OCI-LY7 (cell line): Measurements from ENCODE around the gene CUBN. TPM values are rescaled to one million over a fixed set of nuclear protein-coding genes. Genes with fewer than 3 reads are reported as not detected.

ENCODE experiments used
- BruUV-seq: library from RNA; stranded (reverse); fragments of 400-500 nt; replicated peaks from 2 replicates; lab custom pipeline; 2021; lab: Mats Ljungman, UMichigan
- CTCF ChIA-PET: fragments of 300-600 bp; sonication (Branson Sonifier 250); formaldehyde crosslinking; loops from one replicate; lab custom pipeline; 2022; ENCODE audit warnings: antibody characterized with exemption; ENCODE audit not compliant: unreplicated experiment; lab: Charles Lee
- POLR2A ChIA-PET: fragments of 300-600 bp; sonication (Branson Sonifier 250); formaldehyde crosslinking; loops from one replicate; lab custom pipeline; 2022; ENCODE audit warnings: antibody characterized with exemption; lab: Charles Lee
- DNase-seq: peaks from one replicate; pipeline ENCODE4 v3.0.0-alpha.2; 2015; ENCODE audit warnings: low spot score
- H2AFZ ChIP-seq: fragments of 200-600 bp; sonication (generic), shearing (Covaris generic); 2 replicates; pipeline ENCODE4 v1.6.1; 2014; ENCODE audit warnings: mild to moderate bottlenecking, antibody characterized with exemption, low read length, moderate library complexity
- H3K27ac ChIP-seq: fragments of 200-600 bp; sonication (generic); 2 replicates; pipeline ENCODE4 v1.5.1; 2014; ENCODE audit warnings: mixed run types, low read depth, mild to moderate bottlenecking, moderate library complexity, low read length, inconsistent platforms; ENCODE audit not compliant: poor library complexity, severe bottlenecking
- H3K36me3 ChIP-seq: fragments of 200-600 bp; sonication (generic); 2 replicates; pipeline ENCODE4 v1.6.1; 2014; ENCODE audit warnings: mild to moderate bottlenecking, antibody characterized with exemption, low read length, moderate library complexity, mixed read lengths; ENCODE audit not compliant: insufficient read depth
- H3K4me1 ChIP-seq: fragments of 200-600 bp; sonication (generic); 2 replicates; pipeline ENCODE4 v1.5.1; 2014; ENCODE audit warnings: mild to moderate bottlenecking, low read length; ENCODE audit not compliant: insufficient read depth, poor library complexity, severe bottlenecking
- H3K4me2 ChIP-seq: fragments of 200-600 bp; sonication (generic); 2 replicates; pipeline ENCODE4 v1.6.1; 2014; ENCODE audit warnings: mild to moderate bottlenecking, low read length
- H3K4me3 ChIP-seq: fragments of 200-600 bp; sonication (generic); 2 replicates; pipeline ENCODE4 v1.5.1; 2014; ENCODE audit warnings: mild to moderate bottlenecking, low read depth, low read length; ENCODE audit not compliant: poor library complexity, severe bottlenecking
- H3K79me2 ChIP-seq: fragments of 200-600 bp; sonication (generic); 2 replicates; pipeline ENCODE4 v1.6.1; 2016; ENCODE audit warnings: low read depth, mild to moderate bottlenecking, low read length, moderate library complexity, mixed read lengths; ENCODE audit not compliant: insufficient read depth
- H3K9me2 ChIP-seq: fragments of 200-600 bp; sonication (generic); 2 replicates; pipeline ENCODE4 v1.6.1; 2016; ENCODE audit warnings: mild to moderate bottlenecking, low read length, mixed read lengths; ENCODE audit not compliant: insufficient read depth
- H3K9me3 ChIP-seq: fragments of 200-600 bp; sonication (generic); 2 replicates; pipeline ENCODE4 v1.6.1; 2014; ENCODE audit warnings: mild to moderate bottlenecking, mixed run types, low read length, mixed read lengths
- H4K20me1 ChIP-seq: fragments of 200-600 bp; sonication (generic); 2 replicates; pipeline ENCODE4 v1.6.1; 2014; ENCODE audit warnings: mild to moderate bottlenecking, antibody characterized with exemption, low read length, moderate library complexity, mixed read lengths; ENCODE audit not compliant: insufficient read depth
- EZH2phosphoT487 ChIP-seq: fragments of 200-600 bp; sonication (generic); IDR thresholded peaks from 2 replicates; pipeline ENCODE4 v1.6.1; 2018; ENCODE audit warnings: low read depth, borderline replicate concordance, mild to moderate bottlenecking, mixed run types, antibody characterized with exemption, low read length, moderate library complexity, mixed read lengths
- intact Hi-C: fragments of 100-400 bp; cut with micrococcal nuclease; formaldehyde crosslinking; loops from one replicate; pipeline ENCODE4 v1.10.0; 2022; ENCODE audit not compliant: unreplicated experiment
- total RNA-seq, 2 experiments: library from RNA; depleted of rRNA in 1 of 2; stranded (reverse); fragments of >200 nt in 1 of 2; shearing (Covaris generic) in 1 of 2; gene quantifications; 2 replicates each; pipeline ENCODE4 v1.2.3, GENCODE V29; 2014 to 2022
- TF ChIP-seq, protein P1 (sequence below): fragments of 200-600 bp; sonication (generic); conservative IDR thresholded peaks from 2 replicates; pipeline ENCODE4 v1.5.1; 2014; ENCODE audit warnings: mild to moderate bottlenecking, antibody characterized with exemption, low read length, moderate library complexity, mixed read lengths

CUBN gene
- total RNA-seq, 2 experiments from 2014 or later, result 0.13 to 0.25 TPM

DNA sequence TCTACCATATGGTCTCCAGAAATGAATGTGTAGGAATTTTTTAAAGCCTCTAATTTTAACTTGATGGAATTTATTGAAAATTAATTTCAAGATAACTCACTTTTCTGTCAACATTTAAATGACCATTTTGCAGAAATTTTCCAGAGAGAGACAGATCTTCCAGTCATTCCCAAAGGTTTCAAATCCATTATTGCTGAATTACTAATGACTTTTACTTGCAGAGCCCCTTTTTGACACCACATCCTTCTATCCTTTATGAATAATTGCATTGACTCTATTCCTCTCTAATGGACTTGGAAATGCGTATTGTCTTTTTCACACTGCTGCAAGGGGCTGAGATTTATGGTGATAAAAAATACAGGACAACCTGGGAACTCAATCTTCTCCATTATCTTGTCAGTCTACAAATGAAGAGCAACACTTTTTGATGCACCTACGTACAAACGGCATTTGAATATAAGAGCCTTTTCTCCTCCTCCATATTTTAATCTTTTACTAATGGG is 42.7 kb downstream of the CUBN start:
- TF ChIP-seq, protein P1, sequence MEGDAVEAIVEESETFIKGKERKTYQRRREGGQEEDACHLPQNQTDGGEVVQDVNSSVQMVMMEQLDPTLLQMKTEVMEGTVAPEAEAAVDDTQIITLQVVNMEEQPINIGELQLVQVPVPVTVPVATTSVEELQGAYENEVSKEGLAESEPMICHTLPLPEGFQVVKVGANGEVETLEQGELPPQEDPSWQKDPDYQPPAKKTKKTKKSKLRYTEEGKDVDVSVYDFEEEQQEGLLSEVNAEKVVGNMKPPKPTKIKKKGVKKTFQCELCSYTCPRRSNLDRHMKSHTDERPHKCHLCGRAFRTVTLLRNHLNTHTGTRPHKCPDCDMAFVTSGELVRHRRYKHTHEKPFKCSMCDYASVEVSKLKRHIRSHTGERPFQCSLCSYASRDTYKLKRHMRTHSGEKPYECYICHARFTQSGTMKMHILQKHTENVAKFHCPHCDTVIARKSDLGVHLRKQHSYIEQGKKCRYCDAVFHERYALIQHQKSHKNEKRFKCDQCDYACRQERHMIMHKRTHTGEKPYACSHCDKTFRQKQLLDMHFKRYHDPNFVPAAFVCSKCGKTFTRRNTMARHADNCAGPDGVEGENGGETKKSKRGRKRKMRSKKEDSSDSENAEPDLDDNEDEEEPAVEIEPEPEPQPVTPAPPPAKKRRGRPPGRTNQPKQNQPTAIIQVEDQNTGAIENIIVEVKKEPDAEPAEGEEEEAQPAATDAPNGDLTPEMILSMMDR, result no peak
- no peak for TF ChIP-seq EZH2phosphoT487

DNA sequence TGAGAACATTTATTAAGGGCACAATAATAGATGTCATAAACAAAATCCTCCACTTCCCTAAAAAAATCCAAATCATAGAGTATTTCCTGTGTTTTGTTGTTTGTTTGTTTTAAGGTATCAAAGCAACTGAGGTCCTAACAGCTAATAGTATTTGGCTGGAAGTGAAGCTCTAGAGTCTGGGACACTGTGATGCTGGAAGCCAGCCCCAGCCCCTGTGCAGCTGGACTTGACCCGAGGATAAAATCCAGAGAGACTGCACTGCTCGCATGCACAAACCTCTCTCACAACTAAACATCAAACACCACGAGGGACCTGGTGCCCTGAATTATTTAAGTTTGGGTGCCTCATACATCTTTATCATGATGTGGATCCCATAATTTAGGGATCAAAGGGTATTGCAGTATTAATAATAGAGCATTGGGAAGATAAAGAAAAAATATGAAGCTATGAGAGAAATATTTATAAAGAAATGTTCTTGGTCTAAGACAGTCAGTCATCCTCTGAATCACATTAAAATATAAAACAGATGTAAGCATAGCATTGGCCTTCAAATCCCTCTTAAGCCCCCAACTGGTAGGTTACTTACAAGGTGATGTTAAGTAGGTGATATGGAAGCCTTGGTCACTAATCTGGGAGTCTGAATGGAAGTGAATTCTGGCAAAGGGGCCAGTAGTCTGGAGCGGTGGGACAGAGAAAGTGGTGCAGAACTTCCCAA is 44.4 kb downstream of the CUBN start:
- Histone ChIP-seq H3K9me3 (no peaks in the 10 kb centered on the region), H2AFZ (no peak overlapping the region), H3K27ac (no peak overlapping the region), H3K9me2 (no peaks in the 10 kb centered on the region), H3K4me3 (no peak overlapping the region), H3K4me2 (no peak overlapping the region), H3K36me3 (no peaks in the 10 kb centered on the region), H4K20me1 (no peaks in the 10 kb centered on the region), H3K4me1 (no peaks in the 10 kb centered on the region), H3K79me2 (no peaks in the 10 kb centered on the region)
- no peak for DNase-seq
- TF ChIP-seq, protein P1, result no peak
- TF ChIP-seq EZH2phosphoT487, result no peak
- intact Hi-C loops, result no loop called here
- BruUV-seq, result no TSS peak
- ChIA-PET POLR2A (interaction anchor here (0.6 to 0.7 kb wide), 2 partner anchors 90 to 1433 kb away, joined by 3 to 4 read pairs; no protein-coding TSS in a partner anchor), CTCF (no interaction called here)

More for the DNA sequence above, 42.7 kb downstream of the CUBN start:
- Histone ChIP-seq H3K79me2 (no peaks in the 10 kb centered on the region), H4K20me1 (no peaks in the 10 kb centered on the region), H3K27ac (no peak overlapping the region), H3K4me2 (no peak overlapping the region), H3K4me1 (no peaks in the 10 kb centered on the region), H2AFZ (no peak overlapping the region), H3K9me2 (no peaks in the 10 kb centered on the region), H3K9me3 (no peaks in the 10 kb centered on the region), H3K36me3 (no peaks in the 10 kb centered on the region), H3K4me3 (no peak overlapping the region)
- POLR2A ChIA-PET, result no interaction called here
- intact Hi-C loops, result no loop called here
- BruUV-seq, result no TSS peak
- no peak for DNase-seq
- CTCF ChIA-PET, result no interaction called here

DNA sequence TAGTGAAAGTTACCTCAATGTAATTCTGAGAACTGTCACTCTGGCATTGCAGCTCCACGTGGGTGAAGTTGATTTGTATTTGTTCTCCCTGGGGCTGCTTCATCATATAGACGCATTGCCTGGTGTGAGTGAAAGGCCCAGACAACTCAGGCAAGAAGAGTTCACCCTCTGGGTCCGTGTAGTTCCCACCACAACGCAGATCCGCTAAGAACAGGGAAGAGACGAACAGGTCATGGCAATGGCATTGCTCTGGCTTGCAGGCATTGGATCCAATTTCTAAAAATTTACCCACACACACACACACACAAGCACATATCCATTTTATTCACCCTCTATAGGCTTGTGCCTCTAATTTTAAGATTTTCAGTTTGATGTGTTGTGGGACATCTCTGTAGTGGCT is 45.4 kb downstream of the CUBN start:
- no TSS peak for BruUV-seq

More for the DNA sequence above, 45.4 kb downstream of the CUBN start:
- Histone ChIP-seq H3K4me3 (no peak overlapping the region), H2AFZ (no peak overlapping the region), H3K36me3 (no peaks in the 10 kb centered on the region), H3K79me2 (no peaks in the 10 kb centered on the region), H3K27ac (no peak overlapping the region), H4K20me1 (no peaks in the 10 kb centered on the region), H3K4me1 (no peaks in the 10 kb centered on the region), H3K4me2 (no peak overlapping the region), H3K9me3 (no peaks in the 10 kb centered on the region), H3K9me2 (no peaks in the 10 kb centered on the region)
- ChIA-PET CTCF (no interaction called here), POLR2A (no interaction called here)
- intact Hi-C loops, result no loop called here
- DNase-seq, result no peak
- no peak for TF ChIP-seq EZH2phosphoT487
- TF ChIP-seq, protein P1, result no peak
